Measurements from ENCODE around the gene STT3B.

DNA sequence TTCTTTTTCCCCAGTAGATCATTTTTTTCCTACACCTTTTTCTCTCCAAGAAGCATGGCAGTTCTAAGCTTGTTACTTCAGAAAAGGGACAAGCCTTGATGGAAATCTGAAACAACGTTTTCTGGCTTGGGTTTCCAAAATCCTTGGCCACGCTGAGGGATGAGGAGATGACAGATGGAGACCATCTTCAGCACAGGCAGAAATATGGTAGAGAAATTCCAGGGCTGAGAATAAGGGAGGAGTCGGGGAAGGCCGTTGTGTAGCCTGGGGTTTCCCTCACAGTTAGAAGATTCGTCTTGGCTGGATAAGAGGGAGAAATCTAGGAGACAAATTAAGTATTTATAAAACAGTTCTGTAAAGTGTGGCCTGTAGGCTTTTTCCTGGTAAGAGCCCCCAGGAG, 33.9 kb upstream of the STT3B start:
- TF ChIP-seq FOXK1 (CRISPR knock-in tag; IDR thresholded peaks at IDR 0.05; ENCODE audit: borderline replicate concordance, low read depth) (no peak), NR2F2 (IDR thresholded peaks at IDR 0.05; ENCODE audit: borderline replicate concordance, low read depth) (no peak), POLR2AphosphoS5 (IDR thresholded peaks at IDR 0.05; ENCODE audit: low read depth, low read length) (no peak), ZNF660 (CRISPR knock-in tag; IDR thresholded peaks at IDR 0.05; ENCODE audit: borderline replicate concordance, low read depth) (no peak), TAF1 (CRISPR knock-in tag; IDR thresholded peaks at IDR 0.05) (no peak), SMC3 (IDR thresholded peaks at IDR 0.05; ENCODE audit: low read length) (no peak)
- TF ChIP-seq, protein P1, sequence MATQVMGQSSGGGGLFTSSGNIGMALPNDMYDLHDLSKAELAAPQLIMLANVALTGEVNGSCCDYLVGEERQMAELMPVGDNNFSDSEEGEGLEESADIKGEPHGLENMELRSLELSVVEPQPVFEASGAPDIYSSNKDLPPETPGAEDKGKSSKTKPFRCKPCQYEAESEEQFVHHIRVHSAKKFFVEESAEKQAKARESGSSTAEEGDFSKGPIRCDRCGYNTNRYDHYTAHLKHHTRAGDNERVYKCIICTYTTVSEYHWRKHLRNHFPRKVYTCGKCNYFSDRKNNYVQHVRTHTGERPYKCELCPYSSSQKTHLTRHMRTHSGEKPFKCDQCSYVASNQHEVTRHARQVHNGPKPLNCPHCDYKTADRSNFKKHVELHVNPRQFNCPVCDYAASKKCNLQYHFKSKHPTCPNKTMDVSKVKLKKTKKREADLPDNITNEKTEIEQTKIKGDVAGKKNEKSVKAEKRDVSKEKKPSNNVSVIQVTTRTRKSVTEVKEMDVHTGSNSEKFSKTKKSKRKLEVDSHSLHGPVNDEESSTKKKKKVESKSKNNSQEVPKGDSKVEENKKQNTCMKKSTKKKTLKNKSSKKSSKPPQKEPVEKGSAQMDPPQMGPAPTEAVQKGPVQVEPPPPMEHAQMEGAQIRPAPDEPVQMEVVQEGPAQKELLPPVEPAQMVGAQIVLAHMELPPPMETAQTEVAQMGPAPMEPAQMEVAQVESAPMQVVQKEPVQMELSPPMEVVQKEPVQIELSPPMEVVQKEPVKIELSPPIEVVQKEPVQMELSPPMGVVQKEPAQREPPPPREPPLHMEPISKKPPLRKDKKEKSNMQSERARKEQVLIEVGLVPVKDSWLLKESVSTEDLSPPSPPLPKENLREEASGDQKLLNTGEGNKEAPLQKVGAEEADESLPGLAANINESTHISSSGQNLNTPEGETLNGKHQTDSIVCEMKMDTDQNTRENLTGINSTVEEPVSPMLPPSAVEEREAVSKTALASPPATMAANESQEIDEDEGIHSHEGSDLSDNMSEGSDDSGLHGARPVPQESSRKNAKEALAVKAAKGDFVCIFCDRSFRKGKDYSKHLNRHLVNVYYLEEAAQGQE (IDR thresholded peaks at IDR 0.05; ENCODE audit: borderline replicate concordance in 1 of 2, low read depth in 1 of 2, low read length in 2 of 2): no peak
